K562 (cell line): ENCODE results near the gene FOXM1. TPM values are rescaled to one million over a fixed set of nuclear protein-coding genes. Genes with fewer than 3 reads are reported as not detected.
A peak's percentile ranks its signal among the peaks of the same experiment; 100 is the strongest.

ENCODE experiments used
- ILF3 ChIP-seq: fragments of 450-650 bp; IDR thresholded peaks from 2 replicates; pipeline ENCODE4 v1.6.1; 2018; ENCODE audit warnings: antibody characterized with exemption, mild to moderate bottlenecking, moderate library complexity, borderline replicate concordance
- MITF ChIP-seq: IDR thresholded peaks from 2 replicates; pipeline ENCODE4 v1.6.1; 2014; ENCODE audit warnings: antibody characterized with exemption
- SUPT5H ChIP-seq: fragments of 450-650 bp; IDR thresholded peaks from 2 replicates; pipeline ENCODE4 v1.6.1; 2016
- YY1 ChIP-seq, 3 experiments: IDR thresholded peaks; 2 replicates each; pipeline ENCODE4 v1.6.1; 2011; ENCODE audit warnings: low read length in 2 of 3, mild to moderate bottlenecking in 2 of 3, moderate library complexity in 2 of 3, borderline replicate concordance in 1 of 3, control low read depth in 1 of 3, low read depth in 1 of 3; ENCODE audit not compliant: insufficient read depth in 3 of 3, insufficient replicate concordance in 2 of 3, control insufficient read depth in 1 of 3, insufficient read length in 1 of 3; ENCODE audit errors: extremely low read depth in 1 of 3
- ZBTB12 ChIP-seq: fragments of 250-450 bp; sonication (Bioruptor Pico); IDR thresholded peaks from 2 replicates; pipeline ENCODE4 v1.4.0; 2020
- polyA plus RNA-seq, 8 experiments: library from polyadenylated mRNA; depleted of rRNA in 4 of 8; stranded (reverse) in 5 of 8; unstranded in 3 of 8; fragments of >200 nt; fragmentation: Nextera tagmentation in 2 of 8; fragmentation: Illumina TruSeq in 1 of 8; extraction: Ambion mirVana in 2 of 8; extraction: Trizol in 1 of 8; gene quantifications; 2 replicates each; pipeline versions ENCODE4 v1.2.1 to v1.2.3, GENCODE V29; 2011 to 2014; ENCODE audit warnings: inconsistent platforms in 1 of 8, missing spikeins in 1 of 8
- total RNA-seq, 7 experiments: library from RNA; depleted of rRNA in 6 of 7; stranded (reverse); fragments of >200 nt in 6 of 7; fragmentation: Illumina TruSeq in 2 of 7; extraction: Trizol in 2 of 7; gene quantifications; 2 replicates each; pipeline versions ENCODE4 v1.2.1 to v1.2.3, GENCODE V29; 2011 to 2021; ENCODE audit warnings: low replicate concordance in 1 of 7

Gene FOXM1
- total and polyA plus RNA-seq, 9 of the 15 experiments (the other 6 are each of a cell fraction or from before 2014, with no cell fraction given) = 8.9 to 46.9 (median 17.2) TPM

GRCh38 chr12:2877047-2877952, at the start of gene FOXM1, which contains the start of gene RHNO1 (continued):
- TF ChIP-seq ZBTB12 (CRISPR knock-in tag) (no peak), MITF (no peak), ILF3 (no peak), SUPT5H (peak; percentile 71), YY1 (IDR thresholded peaks at IDR 0.05; ENCODE audit: borderline replicate concordance in 1 of 3, control insufficient read depth in 1 of 3, extremely low read depth in 1 of 3, insufficient read depth in 3 of 3, insufficient read length in 1 of 3, insufficient replicate concordance in 2 of 3, low read depth in 1 of 3, low read length in 2 of 3) (peak in 2 of 3 experiments; percentile 65 to 81)
